Ishikawa (cell line): Measurements from ENCODE around the gene ASB5.

ENCODE experiments used
- CEBPB ChIP-seq: IDR thresholded peaks from 2 replicates; pipeline ENCODE4 v1.6.1; 2012
- CREB1 ChIP-seq: IDR thresholded peaks from 2 replicates; pipeline ENCODE4 v1.6.1; 2012; ENCODE audit warnings: low read depth
- EGR1 ChIP-seq: IDR thresholded peaks from 2 replicates; pipeline ENCODE4 v1.6.1; 2012
- EP300 ChIP-seq: IDR thresholded peaks from 2 replicates; pipeline ENCODE4 v1.6.1; 2012; ENCODE audit warnings: borderline replicate concordance
- FOXM1 ChIP-seq: IDR thresholded peaks from 2 replicates; pipeline ENCODE4 v1.6.1; 2012; ENCODE audit warnings: low read depth, borderline replicate concordance
- MAX ChIP-seq: IDR thresholded peaks from 2 replicates; pipeline ENCODE4 v1.6.1; 2012
- NFIC ChIP-seq: IDR thresholded peaks from 2 replicates; pipeline ENCODE4 v1.6.1; 2012
- RAD21 ChIP-seq: IDR thresholded peaks from 2 replicates; pipeline ENCODE4 v1.6.1; 2012; ENCODE audit warnings: low read depth
- REST ChIP-seq: IDR thresholded peaks from 2 replicates; pipeline ENCODE4 v1.6.1; 2012; ENCODE audit warnings: low read depth, mild to moderate bottlenecking
- TAF1 ChIP-seq: IDR thresholded peaks from 2 replicates; pipeline ENCODE4 v1.6.1; 2012; ENCODE audit warnings: low read depth, mild to moderate bottlenecking
- TCF12 ChIP-seq: IDR thresholded peaks from 2 replicates; pipeline ENCODE4 v1.6.1; 2012; ENCODE audit warnings: low read depth
- TEAD4 ChIP-seq: IDR thresholded peaks from 2 replicates; pipeline ENCODE4 v1.6.1; 2012
- USF1 ChIP-seq: IDR thresholded peaks from 2 replicates; pipeline ENCODE4 v1.6.1; 2012
- YY1 ChIP-seq: IDR thresholded peaks from 2 replicates; pipeline ENCODE4 v1.6.1; 2012; ENCODE audit warnings: low read depth
- ZBTB7A ChIP-seq: IDR thresholded peaks from 2 replicates; pipeline ENCODE4 v1.6.1; 2012; ENCODE audit warnings: low read depth

Gene ASB5

GRCh38 chr4:176236946-176237345 is 32.1 kb downstream of the ASB5 start:
- TF ChIP-seq NFIC (no peak), EGR1 (no peak)

GRCh38 chr4:176230836-176231235 is 38.2 kb downstream of the ASB5 start:
- TF ChIP-seq EGR1 (no peak), USF1 (no peak), ZBTB7A (no peak)

- TF ChIP-seq NFIC (no peak), CREB1 (no peak), TCF12 (no peak), YY1 (no peak), CEBPB (no peak), FOXM1 (no peak), EP300 (no peak), EGR1 (no peak), TEAD4 (no peak), MAX (no peak), RAD21 (no peak), USF1 (no peak), TAF1 (no peak), REST (no peak)
Observed at GRCh38 chr4:176229645-176230044, 39.4 kb downstream of the ASB5 start.

GRCh38 chr4:176226736-176227135 is 42.3 kb downstream of the ASB5 start:
- TF ChIP-seq EGR1 (no peak), REST (no peak), ZBTB7A (no peak), TCF12 (no peak), CEBPB (no peak), RAD21 (no peak), TEAD4 (no peak), EP300 (no peak), TAF1 (no peak), USF1 (no peak), NFIC (no peak), FOXM1 (no peak), MAX (no peak), YY1 (no peak)

GRCh38 chr4:176223561-176223960 is 45.5 kb downstream of the ASB5 start:
- TF ChIP-seq EGR1 (no peak), EP300 (no peak), YY1 (no peak), ZBTB7A (no peak), USF1 (no peak), REST (no peak), RAD21 (no peak), TAF1 (no peak), TEAD4 (no peak), TCF12 (no peak), NFIC (no peak), FOXM1 (no peak), MAX (no peak), CEBPB (no peak), CREB1 (no peak)
